GM23338 (cell line): Measurements from ENCODE around the gene ZNF224. TPM values are rescaled to one million over a fixed set of nuclear protein-coding genes. Genes with fewer than 3 reads are reported as not detected.

Experiments used
- ATAC-seq: fragments of 200-7000 bp; cut with Tn5 transposase; 3 replicates; pipeline ENCODE4 v1.9.1; 2020
- DNase-seq: peaks from one replicate; pipeline ENCODE4 v3.0.0-alpha.2; 2015; ENCODE audit warnings: low spot score
- H2AFZ ChIP-seq: fragments of 200-600 bp; sonication (generic); 2 replicates; pipeline ENCODE4 v1.8.0; 2016; ENCODE audit warnings: antibody characterized with exemption, mild to moderate bottlenecking, moderate library complexity
- H3F3A ChIP-seq: fragments of 200-600 bp; sonication (generic); replicated peaks from 2 replicates; pipeline ENCODE4 v1.8.0; 2017; ENCODE audit warnings: antibody characterized with exemption, mixed run types, low read depth
- H3K27ac ChIP-seq: fragments of 200-600 bp; sonication (generic); 2 replicates; pipeline ENCODE4 v1.6.1; 2016; ENCODE audit warnings: low read depth
- H3K27me3 ChIP-seq: fragments of 200-600 bp; sonication (generic); 2 replicates; pipeline ENCODE4 v1.8.0; 2016; ENCODE audit warnings: mild to moderate bottlenecking, mixed run types, moderate library complexity; ENCODE audit not compliant: insufficient read depth
- H3K36me3 ChIP-seq: fragments of 200-600 bp; sonication (generic); 2 replicates; pipeline ENCODE4 v1.8.0; 2016; ENCODE audit warnings: mild to moderate bottlenecking; ENCODE audit not compliant: insufficient read depth
- H3K4me1 ChIP-seq: fragments of 200-600 bp; sonication (generic); 2 replicates; pipeline ENCODE4 v1.8.0; 2016; ENCODE audit warnings: mild to moderate bottlenecking, moderate library complexity; ENCODE audit not compliant: insufficient read depth
- H3K4me2 ChIP-seq: fragments of 200-600 bp; sonication (generic); 2 replicates; pipeline ENCODE4 v1.7.1; 2017; ENCODE audit warnings: mixed run types
- H3K4me3 ChIP-seq: fragments of 200-600 bp; sonication (generic); 2 replicates; pipeline ENCODE4 v1.6.1; 2016; ENCODE audit warnings: mixed run types
- H3K79me2 ChIP-seq: fragments of 200-600 bp; sonication (generic); replicated peaks from 2 replicates; pipeline ENCODE4 v1.8.0; 2017; ENCODE audit warnings: mild to moderate bottlenecking; ENCODE audit not compliant: insufficient read depth
- H3K9me2 ChIP-seq: fragments of 200-600 bp; sonication (generic); 2 replicates; pipeline ENCODE4 v1.8.0; 2017; ENCODE audit not compliant: insufficient read depth
- H4K20me1 ChIP-seq: fragments of 200-600 bp; sonication (generic); replicated peaks from 2 replicates; pipeline ENCODE4 v1.8.0; 2017; ENCODE audit warnings: mild to moderate bottlenecking; ENCODE audit not compliant: insufficient read depth
- H3K27ac Mint-ChIP-seq: 2 replicates; pipeline ENCODE4 v1.8.0; 2020; ENCODE audit warnings: inconsistent platforms, mild to moderate bottlenecking, moderate library complexity, mixed read lengths
- H3K27me3 Mint-ChIP-seq: 3 replicates; pipeline ENCODE4 v1.8.0; 2022; ENCODE audit warnings: low read depth, mild to moderate bottlenecking, moderate library complexity, mixed read lengths, inconsistent platforms; ENCODE audit not compliant: insufficient read depth, poor library complexity
- H3K36me3 Mint-ChIP-seq: 3 replicates; pipeline ENCODE4 v1.8.0; 2021; ENCODE audit warnings: low read depth, mild to moderate bottlenecking, inconsistent platforms, moderate library complexity, mixed read lengths
- H3K4me1 Mint-ChIP-seq: 3 replicates; pipeline ENCODE4 v1.8.0; 2020; ENCODE audit warnings: mild to moderate bottlenecking, inconsistent platforms, mixed read lengths
- H3K4me3 Mint-ChIP-seq: 3 replicates; pipeline ENCODE4 v1.8.0; 2021; ENCODE audit warnings: moderate library complexity, mild to moderate bottlenecking, inconsistent platforms, mixed read lengths
- H3K9me3 Mint-ChIP-seq: 3 replicates; pipeline ENCODE4 v1.8.0; 2020; ENCODE audit warnings: moderate library complexity, mild to moderate bottlenecking, inconsistent platforms, mixed read lengths
- CREB1 ChIP-seq: fragments of 250-450 bp; sonication (Bioruptor Pico); IDR thresholded peaks from 2 replicates; pipeline ENCODE4 v1.5.0; 2020; ENCODE audit warnings: low read depth, mild to moderate bottlenecking, moderate library complexity
- NANOG ChIP-seq: IDR thresholded peaks from 2 replicates; pipeline ENCODE4 v1.6.1; 2016; ENCODE audit warnings: antibody characterized with exemption, borderline replicate concordance
- POLR2AphosphoS5 ChIP-seq: IDR thresholded peaks from 2 replicates; pipeline ENCODE4 v1.6.1; 2016; ENCODE audit warnings: antibody characterized with exemption, low read depth
- STAT1 ChIP-seq: IDR thresholded peaks from one replicate; pipeline ENCODE4 v1.6.1; 2016; ENCODE audit warnings: antibody characterized with exemption; ENCODE audit not compliant: unreplicated experiment
- ZNF114 ChIP-seq: fragments of 250-450 bp; sonication (Bioruptor Pico); IDR thresholded peaks from 2 replicates; pipeline ENCODE4 v1.5.0; 2020; ENCODE audit warnings: mild to moderate bottlenecking, moderate library complexity
- polyA plus RNA-seq: library from polyadenylated mRNA; unstranded; fragments of >200 nt; fragmentation: Nextera tagmentation; extraction: Ambion mirVana; gene quantifications from 2 replicates; pipeline ENCODE4 v1.2.1, GENCODE V29; 2016
- total RNA-seq: library from RNA; depleted of rRNA; stranded (reverse); fragments of >200 nt; shearing (Covaris generic); gene quantifications from 2 replicates; pipeline ENCODE4 v1.2.3, GENCODE V29; 2014
- TF ChIP-seq, protein P1 (sequence below), 2 experiments: fragments of 200-600 bp in 1 of 2; sonication (generic) in 1 of 2; conservative IDR thresholded peaks; 2 replicates each; pipeline versions ENCODE4 v1.5.1 to v1.6.1; 2016 to 2017; ENCODE audit warnings: antibody characterized with exemption in 2 of 2, low read depth in 2 of 2, mild to moderate bottlenecking in 2 of 2, moderate library complexity in 1 of 2
- TF ChIP-seq, protein P2 (sequence below): IDR thresholded peaks from 2 replicates; pipeline ENCODE4 v1.6.1; 2016; ENCODE audit warnings: antibody characterized with exemption
- TF ChIP-seq, protein P3 (sequence below): fragments of 250-450 bp; sonication (Bioruptor Pico); IDR thresholded peaks from 2 replicates; pipeline ENCODE4 v1.5.0; 2020; ENCODE audit warnings: mild to moderate bottlenecking, moderate library complexity
- TF ChIP-seq, protein P4 (sequence below): IDR thresholded peaks from one replicate; pipeline ENCODE4 v1.6.1; 2018; ENCODE audit warnings: antibody characterized with exemption; ENCODE audit not compliant: unreplicated experiment

The ZNF224 gene
- total and polyA plus RNA-seq, 2 experiments from 2014 or later, result 9.4 to 16.5 TPM

DNA sequence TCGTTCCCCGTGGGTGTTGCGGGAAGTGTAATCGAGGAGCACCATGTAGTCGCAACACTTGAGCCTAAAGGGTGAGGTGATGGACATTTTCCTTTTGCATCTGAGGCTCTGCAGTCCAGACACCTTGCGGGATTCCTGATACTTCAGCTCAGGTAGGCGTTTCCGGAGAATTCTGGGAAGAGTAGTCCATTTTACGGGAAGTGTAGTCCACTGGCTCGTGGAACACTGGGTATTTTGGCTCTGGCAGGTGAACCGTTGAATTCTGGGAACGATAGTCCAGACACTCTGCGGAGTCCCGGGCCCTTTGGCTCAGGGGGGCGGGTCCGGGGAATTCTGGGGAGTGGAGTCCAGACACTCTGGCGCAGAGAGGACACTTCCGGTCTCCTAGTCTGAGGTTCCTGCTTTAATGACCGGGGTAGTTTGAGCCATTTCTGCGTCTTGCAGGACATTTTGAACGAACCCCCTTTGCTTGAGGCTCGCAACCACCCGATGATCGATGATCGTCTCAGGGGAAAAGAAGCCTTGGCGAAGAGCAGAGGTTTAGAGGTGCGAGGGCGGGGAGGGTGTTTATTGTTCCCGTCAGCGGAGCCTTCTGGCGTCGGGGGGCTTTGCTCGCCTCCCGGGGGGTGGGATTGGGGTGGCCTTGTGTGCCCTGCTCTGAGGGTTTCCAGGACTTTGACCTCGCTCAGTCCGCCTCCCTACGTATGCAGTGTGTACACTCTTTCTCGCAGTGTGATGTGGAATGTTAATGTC, 42.3 kb upstream of the ZNF224 start, which contains the start of gene ZNF223:
Gene ZNF223 (plus strand): TSS at position 387 of the 753 bp plus-strand sequence. CDS start 3,141 bp downstream, outside the sequence.
- peaks cover 18% of the 10 kb centered on the region for H3K36me3 Mint-ChIP-seq
- peaks cover 4% of the 10 kb centered on the region; the same call in 1 of the 2 replicates for H3K36me3 ChIP-seq
- H3K27me3 Mint-ChIP-seq, result peaks cover 7% of the 10 kb centered on the region
- ATAC-seq (peak; percentile 98), DNase-seq (peak; percentile 99)
- H3K9me2 ChIP-seq, result no peaks in the 10 kb centered on the region
- no peaks in the 10 kb centered on the region for H3K4me1 ChIP-seq
- H3K4me3 Mint-ChIP-seq, result peak within 1 kb of the TSS; percentile 98
- 0 out of 3 replicates have a peak, but pooled peaks cover 3% of the 10 kb centered on the region for H3K9me3 Mint-ChIP-seq
- peak within 1 kb of the TSS; percentile 77 for H3K4me2 ChIP-seq
- H2AFZ ChIP-seq, result peak within 1 kb of the TSS; percentile 39
- H3K79me2 ChIP-seq, result peaks cover 7% of the 10 kb centered on the region
- H3K4me1 Mint-ChIP-seq, result peaks cover 7% of the 10 kb centered on the region; the same call in 2 of the 3 replicates
- TF ChIP-seq STAT1 (no peak), NANOG (no peak), POLR2AphosphoS5 (peak; percentile 81), ZNF114 (CRISPR knock-in tag) (no peak), CREB1 (peak; percentile 53)
- TF ChIP-seq, protein P1, sequence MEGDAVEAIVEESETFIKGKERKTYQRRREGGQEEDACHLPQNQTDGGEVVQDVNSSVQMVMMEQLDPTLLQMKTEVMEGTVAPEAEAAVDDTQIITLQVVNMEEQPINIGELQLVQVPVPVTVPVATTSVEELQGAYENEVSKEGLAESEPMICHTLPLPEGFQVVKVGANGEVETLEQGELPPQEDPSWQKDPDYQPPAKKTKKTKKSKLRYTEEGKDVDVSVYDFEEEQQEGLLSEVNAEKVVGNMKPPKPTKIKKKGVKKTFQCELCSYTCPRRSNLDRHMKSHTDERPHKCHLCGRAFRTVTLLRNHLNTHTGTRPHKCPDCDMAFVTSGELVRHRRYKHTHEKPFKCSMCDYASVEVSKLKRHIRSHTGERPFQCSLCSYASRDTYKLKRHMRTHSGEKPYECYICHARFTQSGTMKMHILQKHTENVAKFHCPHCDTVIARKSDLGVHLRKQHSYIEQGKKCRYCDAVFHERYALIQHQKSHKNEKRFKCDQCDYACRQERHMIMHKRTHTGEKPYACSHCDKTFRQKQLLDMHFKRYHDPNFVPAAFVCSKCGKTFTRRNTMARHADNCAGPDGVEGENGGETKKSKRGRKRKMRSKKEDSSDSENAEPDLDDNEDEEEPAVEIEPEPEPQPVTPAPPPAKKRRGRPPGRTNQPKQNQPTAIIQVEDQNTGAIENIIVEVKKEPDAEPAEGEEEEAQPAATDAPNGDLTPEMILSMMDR (conservative IDR thresholded peaks at IDR 0.05; ENCODE audit: low read depth in 2 of 2), result no peak
- TF ChIP-seq, protein P2, sequence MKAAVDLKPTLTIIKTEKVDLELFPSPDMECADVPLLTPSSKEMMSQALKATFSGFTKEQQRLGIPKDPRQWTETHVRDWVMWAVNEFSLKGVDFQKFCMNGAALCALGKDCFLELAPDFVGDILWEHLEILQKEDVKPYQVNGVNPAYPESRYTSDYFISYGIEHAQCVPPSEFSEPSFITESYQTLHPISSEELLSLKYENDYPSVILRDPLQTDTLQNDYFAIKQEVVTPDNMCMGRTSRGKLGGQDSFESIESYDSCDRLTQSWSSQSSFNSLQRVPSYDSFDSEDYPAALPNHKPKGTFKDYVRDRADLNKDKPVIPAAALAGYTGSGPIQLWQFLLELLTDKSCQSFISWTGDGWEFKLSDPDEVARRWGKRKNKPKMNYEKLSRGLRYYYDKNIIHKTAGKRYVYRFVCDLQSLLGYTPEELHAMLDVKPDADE, result peak; percentile 99
- TF ChIP-seq, protein P3, sequence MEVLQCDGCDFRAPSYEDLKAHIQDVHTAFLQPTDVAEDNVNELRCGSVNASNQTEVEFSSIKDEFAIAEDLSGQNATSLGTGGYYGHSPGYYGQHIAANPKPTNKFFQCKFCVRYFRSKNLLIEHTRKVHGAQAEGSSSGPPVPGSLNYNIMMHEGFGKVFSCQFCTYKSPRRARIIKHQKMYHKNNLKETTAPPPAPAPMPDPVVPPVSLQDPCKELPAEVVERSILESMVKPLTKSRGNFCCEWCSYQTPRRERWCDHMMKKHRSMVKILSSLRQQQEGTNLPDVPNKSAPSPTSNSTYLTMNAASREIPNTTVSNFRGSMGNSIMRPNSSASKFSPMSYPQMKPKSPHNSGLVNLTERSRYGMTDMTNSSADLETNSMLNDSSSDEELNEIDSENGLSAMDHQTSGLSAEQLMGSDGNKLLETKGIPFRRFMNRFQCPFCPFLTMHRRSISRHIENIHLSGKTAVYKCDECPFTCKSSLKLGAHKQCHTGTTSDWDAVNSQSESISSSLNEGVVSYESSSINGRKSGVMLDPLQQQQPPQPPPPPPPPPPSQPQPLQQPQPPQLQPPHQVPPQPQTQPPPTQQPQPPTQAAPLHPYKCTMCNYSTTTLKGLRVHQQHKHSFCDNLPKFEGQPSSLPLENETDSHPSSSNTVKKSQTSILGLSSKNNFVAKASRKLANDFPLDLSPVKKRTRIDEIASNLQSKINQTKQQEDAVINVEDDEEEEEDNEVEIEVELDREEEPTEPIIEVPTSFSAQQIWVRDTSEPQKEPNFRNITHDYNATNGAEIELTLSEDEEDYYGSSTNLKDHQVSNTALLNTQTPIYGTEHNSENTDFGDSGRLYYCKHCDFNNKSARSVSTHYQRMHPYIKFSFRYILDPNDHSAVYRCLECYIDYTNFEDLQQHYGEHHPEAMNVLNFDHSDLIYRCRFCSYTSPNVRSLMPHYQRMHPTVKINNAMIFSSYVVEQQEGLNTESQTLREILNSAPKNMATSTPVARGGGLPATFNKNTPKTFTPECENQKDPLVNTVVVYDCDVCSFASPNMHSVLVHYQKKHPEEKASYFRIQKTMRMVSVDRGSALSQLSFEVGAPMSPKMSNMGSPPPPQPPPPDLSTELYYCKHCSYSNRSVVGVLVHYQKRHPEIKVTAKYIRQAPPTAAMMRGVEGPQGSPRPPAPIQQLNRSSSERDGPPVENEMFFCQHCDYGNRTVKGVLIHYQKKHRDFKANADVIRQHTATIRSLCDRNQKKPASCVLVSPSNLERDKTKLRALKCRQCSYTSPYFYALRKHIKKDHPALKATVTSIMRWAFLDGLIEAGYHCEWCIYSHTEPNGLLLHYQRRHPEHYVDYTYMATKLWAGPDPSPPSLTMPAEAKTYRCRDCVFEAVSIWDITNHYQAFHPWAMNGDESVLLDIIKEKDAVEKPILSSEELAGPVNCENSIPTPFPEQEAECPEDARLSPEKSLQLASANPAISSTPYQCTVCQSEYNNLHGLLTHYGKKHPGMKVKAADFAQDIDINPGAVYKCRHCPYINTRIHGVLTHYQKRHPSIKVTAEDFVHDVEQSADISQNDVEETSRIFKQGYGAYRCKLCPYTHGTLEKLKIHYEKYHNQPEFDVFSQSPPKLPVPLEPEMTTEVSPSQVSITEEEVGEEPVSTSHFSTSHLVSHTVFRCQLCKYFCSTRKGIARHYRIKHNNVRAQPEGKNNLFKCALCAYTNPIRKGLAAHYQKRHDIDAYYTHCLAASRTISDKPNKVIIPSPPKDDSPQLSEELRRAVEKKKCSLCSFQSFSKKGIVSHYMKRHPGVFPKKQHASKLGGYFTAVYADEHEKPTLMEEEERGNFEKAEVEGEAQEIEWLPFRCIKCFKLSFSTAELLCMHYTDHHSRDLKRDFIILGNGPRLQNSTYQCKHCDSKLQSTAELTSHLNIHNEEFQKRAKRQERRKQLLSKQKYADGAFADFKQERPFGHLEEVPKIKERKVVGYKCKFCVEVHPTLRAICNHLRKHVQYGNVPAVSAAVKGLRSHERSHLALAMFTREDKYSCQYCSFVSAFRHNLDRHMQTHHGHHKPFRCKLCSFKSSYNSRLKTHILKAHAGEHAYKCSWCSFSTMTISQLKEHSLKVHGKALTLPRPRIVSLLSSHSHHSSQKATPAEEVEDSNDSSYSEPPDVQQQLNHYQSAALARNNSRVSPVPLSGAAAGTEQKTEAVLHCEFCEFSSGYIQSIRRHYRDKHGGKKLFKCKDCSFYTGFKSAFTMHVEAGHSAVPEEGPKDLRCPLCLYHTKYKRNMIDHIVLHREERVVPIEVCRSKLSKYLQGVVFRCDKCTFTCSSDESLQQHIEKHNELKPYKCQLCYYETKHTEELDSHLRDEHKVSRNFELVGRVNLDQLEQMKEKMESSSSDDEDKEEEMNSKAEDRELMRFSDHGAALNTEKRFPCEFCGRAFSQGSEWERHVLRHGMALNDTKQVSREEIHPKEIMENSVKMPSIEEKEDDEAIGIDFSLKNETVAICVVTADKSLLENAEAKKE (CRISPR knock-in tag), result no peak
- TF ChIP-seq, protein P4, sequence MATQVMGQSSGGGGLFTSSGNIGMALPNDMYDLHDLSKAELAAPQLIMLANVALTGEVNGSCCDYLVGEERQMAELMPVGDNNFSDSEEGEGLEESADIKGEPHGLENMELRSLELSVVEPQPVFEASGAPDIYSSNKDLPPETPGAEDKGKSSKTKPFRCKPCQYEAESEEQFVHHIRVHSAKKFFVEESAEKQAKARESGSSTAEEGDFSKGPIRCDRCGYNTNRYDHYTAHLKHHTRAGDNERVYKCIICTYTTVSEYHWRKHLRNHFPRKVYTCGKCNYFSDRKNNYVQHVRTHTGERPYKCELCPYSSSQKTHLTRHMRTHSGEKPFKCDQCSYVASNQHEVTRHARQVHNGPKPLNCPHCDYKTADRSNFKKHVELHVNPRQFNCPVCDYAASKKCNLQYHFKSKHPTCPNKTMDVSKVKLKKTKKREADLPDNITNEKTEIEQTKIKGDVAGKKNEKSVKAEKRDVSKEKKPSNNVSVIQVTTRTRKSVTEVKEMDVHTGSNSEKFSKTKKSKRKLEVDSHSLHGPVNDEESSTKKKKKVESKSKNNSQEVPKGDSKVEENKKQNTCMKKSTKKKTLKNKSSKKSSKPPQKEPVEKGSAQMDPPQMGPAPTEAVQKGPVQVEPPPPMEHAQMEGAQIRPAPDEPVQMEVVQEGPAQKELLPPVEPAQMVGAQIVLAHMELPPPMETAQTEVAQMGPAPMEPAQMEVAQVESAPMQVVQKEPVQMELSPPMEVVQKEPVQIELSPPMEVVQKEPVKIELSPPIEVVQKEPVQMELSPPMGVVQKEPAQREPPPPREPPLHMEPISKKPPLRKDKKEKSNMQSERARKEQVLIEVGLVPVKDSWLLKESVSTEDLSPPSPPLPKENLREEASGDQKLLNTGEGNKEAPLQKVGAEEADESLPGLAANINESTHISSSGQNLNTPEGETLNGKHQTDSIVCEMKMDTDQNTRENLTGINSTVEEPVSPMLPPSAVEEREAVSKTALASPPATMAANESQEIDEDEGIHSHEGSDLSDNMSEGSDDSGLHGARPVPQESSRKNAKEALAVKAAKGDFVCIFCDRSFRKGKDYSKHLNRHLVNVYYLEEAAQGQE, result no peak
- peak within 1 kb of the TSS; percentile 78; the same call in 1 of the 2 replicates for H3K27ac ChIP-seq
- H4K20me1 ChIP-seq, result no peaks in the 10 kb centered on the region
- no peaks in the 10 kb centered on the region for H3F3A ChIP-seq
- no peaks in the 10 kb centered on the region; the same call in 1 of the 2 replicates for H3K27me3 ChIP-seq
- H3K4me3 ChIP-seq, result peak within 1 kb of the TSS; percentile 63
- H3K27ac Mint-ChIP-seq, result peak within 1 kb of the TSS; percentile 98
